Subcutaneous adipose tissue (tissue), 4 donors: ENCODE measurements around the gene SSMEM1. TPM values are rescaled to one million over a fixed set of nuclear protein-coding genes. Genes with fewer than 3 reads are reported as not detected.

Experiments used
- total RNA-seq, 4 donors: library from RNA; depleted of rRNA; stranded (reverse); fragments of >200 nt; gene quantifications; one replicate each; pipeline ENCODE4 v1.1.0, GENCODE V29; 2016
- TF ChIP-seq, protein P1 (sequence below): fragments of 450-650 bp; IDR thresholded peaks from one replicate; pipeline ENCODE4 v1.5.1; 2016; ENCODE audit warnings: low read depth, mild to moderate bottlenecking, control low read depth, antibody characterized with exemption, moderate library complexity

Gene SSMEM1
- total RNA-seq, 4 donors from 2014 or later = not detected

DNA sequence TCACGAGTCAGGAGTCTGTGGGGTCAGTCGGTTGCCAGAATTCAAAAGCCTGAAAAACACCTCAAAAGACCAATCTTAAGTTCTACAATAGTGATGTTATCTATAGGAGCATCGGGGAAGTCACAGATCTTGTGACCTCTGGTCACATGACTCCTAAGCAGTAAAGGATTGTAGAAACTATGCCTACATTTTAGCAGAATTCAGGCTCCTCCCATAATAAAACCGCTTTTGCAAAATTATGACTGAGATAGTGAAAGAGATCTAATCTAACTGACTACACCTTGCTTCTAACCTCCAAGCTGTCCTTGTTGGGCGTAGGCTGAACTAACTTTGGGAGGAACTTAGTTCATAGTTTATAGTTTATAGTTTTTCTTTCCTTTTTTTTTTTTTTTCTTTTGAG, 16.6 kb downstream of the SSMEM1 start:
- TF ChIP-seq, protein P1, sequence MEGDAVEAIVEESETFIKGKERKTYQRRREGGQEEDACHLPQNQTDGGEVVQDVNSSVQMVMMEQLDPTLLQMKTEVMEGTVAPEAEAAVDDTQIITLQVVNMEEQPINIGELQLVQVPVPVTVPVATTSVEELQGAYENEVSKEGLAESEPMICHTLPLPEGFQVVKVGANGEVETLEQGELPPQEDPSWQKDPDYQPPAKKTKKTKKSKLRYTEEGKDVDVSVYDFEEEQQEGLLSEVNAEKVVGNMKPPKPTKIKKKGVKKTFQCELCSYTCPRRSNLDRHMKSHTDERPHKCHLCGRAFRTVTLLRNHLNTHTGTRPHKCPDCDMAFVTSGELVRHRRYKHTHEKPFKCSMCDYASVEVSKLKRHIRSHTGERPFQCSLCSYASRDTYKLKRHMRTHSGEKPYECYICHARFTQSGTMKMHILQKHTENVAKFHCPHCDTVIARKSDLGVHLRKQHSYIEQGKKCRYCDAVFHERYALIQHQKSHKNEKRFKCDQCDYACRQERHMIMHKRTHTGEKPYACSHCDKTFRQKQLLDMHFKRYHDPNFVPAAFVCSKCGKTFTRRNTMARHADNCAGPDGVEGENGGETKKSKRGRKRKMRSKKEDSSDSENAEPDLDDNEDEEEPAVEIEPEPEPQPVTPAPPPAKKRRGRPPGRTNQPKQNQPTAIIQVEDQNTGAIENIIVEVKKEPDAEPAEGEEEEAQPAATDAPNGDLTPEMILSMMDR = no peak

DNA sequence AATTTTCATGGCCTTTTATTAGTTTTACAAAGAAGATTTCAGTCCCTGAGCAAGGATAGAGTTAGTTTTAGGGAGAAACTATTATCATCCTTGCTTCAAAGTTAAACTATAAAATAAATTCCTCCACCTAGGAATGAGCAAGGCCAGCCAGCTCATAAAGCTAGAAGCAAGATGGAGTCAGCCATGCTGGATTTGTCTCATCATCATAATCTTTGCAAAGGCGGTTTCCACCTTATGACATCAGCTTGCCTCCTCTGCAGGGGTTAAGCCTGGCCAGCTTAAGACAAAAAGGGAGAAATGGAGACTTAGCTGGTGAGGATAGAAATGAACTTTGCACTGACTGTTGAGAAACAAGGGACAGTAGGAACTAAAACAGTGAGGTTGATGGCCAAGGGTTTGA, 18.7 kb downstream of the SSMEM1 start:
- TF ChIP-seq, protein P1 = no peak

DNA sequence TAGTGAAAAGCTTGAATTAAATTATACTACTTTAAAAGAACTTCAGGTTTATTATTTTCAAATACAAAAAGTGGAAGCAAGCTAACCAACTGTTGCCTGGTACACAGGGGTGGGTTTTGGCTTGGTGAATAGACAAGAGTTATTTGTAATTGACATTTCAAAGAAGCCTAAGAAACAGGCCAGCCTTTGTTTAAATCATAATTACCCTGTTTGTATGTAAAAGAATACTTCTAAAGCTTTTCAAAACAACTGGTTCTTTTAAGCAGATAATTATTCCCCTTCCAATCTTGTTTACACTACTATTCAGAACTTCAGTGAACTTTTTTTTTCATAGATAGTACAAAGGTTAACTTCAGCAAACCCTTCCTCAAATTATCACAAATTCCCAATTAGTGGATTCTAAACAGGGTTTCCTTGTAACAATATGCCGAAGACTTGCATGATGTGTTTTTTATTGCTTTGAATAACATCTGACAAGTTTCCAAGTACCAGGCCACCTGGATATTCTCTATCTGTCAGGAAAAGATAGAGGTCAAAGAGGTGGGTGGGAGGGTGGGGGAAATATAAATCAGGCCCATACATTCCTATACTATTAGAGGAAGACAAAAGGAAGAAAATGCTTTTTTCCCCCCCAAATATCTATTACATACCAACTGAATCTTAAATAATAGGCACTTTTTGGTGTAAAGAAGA, 20.4 kb downstream of the SSMEM1 start:
- TF ChIP-seq, protein P1 = no peak

DNA sequence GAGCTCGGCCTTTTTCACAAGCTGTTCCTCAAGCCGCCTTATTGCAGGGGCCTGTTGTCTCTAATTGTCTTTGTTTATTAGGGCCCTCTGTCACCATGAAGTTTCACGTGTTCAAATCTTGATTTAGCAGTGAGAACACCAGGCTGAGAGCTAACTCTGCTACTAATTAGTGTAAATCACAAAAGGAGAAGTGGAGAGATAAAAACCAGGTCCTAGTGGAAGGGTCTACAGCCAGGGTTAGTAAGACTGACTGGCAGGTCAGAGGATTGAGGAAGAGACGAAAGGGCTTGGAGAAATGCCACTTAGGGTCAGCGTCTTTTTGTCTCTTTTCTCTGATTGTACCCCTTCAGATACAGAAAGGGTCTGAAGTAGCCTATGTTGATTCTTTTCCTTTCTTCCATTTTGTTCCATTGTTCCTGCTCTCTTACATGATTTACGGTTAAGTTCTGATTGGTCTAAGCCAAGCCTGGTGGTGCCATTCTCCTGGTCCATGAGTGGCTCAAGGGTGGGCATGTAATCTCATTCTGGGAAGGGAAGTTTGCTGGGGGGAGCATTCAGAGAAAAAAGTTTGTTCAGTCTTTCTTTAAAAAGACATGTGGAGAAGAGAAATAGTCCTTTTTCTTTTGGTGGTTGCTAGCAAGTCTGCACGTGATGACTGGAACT, 21.3 kb downstream of the SSMEM1 start:
- TF ChIP-seq, protein P1 = no peak

DNA sequence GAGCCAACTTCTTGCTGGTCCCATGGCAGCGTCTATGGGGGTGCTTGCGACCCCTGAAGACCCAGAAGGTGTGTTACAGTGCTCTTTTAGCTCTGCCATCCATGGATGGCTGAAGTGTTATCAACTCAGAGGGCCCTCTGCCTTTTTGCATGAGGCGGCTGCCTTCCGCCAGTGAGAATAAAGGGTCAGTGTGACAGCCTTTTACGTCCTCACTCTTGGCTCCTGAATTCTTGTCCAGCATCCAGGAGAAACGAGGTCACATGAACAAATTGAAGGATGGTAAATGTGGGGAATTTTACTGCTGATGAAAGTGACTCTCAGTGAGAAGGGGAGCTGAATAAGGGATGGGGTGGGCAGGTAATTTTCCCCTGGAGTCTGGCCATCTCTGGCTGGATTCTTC, 24.1 kb downstream of the SSMEM1 start:
- TF ChIP-seq, protein P1 = no peak

DNA sequence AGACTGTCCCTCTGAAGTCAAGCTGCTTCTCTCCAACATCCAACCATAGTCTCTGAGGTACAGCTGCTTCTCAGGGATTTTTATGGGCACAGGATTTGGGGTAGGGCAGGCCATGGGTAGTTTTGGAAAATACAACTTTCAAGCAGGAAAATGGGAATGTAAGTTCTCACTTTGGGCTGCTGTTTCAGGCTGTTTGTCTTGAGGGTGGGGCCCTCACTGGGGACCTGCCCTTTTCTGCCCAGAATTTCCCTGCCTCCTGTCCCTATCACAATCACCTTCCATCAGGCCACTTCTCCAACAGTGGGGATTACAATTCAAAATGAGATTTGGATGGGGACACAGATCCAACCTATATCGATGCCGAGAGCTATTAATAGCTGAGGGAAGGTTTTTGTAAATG, 24.5 kb downstream of the SSMEM1 start:
- TF ChIP-seq, protein P1 = no peak

DNA sequence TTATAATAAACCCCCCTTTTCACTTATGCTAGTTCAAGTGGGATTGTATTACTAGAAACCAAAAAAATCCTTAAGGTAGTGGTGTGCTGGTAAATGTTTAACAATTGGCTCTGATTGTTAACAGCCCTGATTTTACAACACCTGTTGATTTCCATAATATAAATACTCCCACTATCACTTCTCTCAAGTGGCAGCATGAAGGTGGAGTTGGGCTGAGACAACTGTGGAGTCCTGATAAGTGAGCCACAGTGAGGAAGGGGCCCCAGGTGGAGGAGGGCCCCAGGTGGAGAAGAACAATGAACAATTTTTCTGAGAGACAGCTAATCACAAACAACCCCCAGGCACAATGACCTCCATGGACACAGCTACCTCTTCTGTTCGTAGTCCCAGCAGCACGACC, 26.4 kb downstream of the SSMEM1 start:
- TF ChIP-seq, protein P1 = no peak
